HG03066 (cell line): ENCODE data around the gene CANT1.
"Not testable (repeated sequence)": the region's sequence is repeated elsewhere in the genome, so short reads cannot be mapped to it uniquely, and the experiment has no call there.

Experiments used
- ATAC-seq: cut with Tn5 transposase; IDR thresholded peaks from one replicate; pipeline ENCODE4 v1.9.1; 2021; ENCODE audit warnings: low read depth; ENCODE audit not compliant: unreplicated experiment

The CANT1 gene

DNA sequence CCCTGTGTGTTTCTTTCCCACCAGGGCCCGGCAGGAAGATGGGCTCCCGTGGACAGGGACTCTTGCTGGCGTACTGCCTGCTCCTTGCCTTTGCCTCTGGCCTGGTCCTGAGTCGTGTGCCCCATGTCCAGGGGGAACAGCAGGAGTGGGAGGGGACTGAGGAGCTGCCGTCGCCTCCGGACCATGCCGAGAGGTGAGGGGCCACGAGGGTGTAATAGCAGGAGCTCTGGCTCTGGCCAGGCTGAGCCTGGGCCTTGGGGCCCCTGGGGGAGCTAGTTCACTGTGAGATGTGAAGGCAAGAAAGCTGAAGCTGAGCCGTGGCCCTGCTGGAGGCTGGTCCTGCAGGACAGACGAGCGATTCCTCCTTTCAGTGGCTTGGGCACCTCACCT is 34.4 kb upstream of the CANT1 start:
- ATAC-seq = no peak

DNA sequence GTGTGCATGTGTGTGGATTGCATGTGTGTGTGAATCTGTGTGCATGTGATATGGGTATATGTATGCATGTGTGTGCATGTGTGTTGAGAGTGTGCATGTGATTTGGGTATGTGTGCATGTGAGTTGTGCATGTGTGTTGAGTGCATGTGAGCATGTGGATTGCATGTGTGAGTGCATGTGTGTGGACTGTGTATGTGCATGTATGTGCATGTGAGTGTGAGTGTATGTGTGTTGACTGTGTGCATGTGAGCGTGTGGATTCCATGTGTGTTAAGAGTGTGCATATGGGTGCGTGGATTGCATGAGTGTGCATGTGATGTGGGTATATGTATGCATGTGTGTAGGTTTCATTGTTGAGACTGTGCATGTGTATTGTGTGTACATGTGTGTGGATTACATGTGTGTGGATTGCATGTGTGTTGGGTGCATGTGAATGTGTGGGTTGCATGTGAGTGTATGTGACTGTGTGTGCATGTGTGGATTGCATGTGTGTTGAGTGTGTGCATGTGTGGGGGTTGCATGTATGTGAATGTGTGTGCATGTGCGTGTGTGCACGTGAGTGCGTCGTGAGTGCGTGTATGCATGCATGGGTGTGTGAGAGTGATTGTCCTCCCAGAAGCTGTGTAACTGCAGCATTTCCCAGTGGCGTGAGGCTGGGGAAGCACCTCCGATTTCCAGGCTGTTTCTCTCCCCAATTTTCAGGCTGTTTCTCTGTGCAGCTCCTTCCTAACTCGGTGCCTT is 33.8 kb upstream of the CANT1 start:
- no peak for ATAC-seq

DNA sequence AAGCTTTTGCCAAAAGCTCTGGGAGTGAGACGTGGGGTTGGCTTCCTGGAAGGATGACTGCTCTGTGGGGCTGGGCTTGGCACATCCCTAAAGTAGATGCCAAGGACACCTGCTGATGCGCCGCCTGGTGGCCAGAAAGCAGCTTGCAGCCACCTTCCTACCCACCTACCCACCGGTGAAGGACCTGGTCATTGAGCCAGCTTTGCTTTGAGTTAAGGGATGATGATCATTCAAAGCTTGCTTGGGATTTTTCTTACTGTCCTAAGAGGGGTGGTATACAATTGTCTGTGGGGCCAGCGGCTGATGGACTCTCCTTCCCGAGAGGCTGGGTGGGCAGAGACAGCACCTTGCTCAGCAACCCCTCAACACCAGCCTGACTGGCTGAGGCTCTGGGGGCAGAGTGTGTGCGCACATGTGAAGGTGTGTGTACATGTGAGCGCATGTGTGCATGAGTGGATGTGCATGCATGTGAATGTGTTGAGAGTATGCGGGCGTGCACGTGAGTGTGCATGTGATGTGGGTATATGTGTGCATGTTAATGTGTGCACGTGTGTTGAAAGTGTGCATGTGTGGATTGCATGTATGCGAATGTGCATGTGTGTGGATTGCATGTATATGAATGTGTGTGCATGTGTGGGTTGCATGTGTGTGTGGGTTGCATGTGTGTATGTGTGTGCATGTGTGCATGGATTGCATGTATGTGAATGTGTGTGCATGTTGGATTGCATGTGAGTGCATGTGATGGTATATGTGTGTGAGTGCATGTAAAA is 33.0 kb upstream of the CANT1 start:
- no peak for ATAC-seq

DNA sequence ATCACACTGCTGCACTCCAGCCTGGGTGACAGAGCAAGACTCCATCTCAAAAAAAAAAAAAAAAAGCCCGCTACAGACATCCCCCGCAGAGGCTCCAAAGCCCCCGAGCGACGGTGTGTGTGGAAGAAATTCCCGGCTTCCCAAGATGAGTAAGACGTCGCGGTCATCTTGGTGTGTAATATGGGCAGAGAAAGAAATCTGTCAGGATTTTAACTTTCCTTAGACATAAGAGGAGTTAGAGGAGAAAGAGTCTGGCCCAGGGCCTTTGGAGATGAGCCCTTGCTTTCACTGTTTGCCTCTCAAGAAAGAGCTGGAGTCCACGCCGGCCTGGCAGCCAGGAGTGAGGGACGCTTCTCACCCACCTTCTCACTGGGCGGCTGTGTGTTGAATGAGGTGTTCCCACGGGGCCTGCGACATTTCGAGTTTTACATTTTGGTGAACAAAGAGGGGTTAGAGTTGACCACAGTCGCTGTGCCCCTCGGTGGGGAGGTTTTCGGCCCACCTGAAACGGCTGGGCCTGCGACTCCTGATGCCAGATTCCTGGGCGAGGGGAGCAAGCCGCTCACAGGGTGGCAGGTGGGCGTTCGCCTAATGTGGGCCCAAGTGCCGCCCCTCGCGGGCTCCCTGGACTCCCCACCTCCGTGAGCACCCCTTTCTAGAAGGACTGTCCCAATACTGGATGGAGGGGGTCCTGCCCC is 32.3 kb upstream of the CANT1 start:
- ATAC-seq = no peak

DNA sequence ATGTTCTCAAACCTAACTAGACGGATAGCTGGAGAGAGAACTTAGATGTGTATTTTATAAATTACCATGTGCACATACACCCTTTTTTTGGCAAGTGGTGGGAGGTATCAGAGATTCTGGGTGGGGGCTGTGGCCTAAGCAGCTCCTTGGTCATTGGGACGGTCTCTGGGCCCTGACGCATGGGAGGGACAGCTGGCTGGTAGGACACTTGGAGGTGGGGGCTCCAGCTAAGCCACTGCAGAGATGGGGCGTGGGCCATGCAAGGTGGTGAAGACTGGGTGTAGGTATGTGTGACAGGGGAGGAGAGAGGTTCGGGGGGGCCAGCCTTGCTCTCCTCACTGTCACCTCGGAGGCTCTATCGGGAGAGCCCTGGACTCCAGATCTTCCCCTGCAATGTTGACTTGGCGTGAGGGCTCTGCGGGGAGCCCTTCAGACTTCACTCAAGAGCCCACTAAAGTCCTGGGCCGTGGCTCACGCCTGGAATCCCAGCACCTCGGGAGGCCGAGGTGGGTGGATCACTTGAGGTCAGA is 31.5 kb upstream of the CANT1 start:
- no peak for ATAC-seq

DNA sequence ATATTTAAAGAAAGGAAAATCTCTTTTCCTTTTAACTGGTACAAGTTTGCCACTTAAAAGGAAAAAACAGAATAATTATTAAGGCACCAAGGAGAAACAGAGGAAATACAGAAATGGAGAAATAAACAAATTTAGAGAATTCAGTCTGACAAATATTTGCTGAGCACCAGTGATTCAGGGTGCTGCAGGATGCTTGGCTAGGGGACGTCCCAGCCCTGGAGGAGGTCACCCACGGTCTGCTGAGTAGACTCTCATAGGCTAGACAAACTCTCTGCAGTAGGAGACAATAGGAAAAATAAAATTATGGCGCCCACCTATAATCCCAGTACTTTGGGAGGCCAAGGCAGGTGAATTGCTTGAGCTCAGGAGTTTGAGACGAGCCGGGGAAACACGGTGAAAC is 30.3 kb upstream of the CANT1 start:
- ATAC-seq = no peak

DNA sequence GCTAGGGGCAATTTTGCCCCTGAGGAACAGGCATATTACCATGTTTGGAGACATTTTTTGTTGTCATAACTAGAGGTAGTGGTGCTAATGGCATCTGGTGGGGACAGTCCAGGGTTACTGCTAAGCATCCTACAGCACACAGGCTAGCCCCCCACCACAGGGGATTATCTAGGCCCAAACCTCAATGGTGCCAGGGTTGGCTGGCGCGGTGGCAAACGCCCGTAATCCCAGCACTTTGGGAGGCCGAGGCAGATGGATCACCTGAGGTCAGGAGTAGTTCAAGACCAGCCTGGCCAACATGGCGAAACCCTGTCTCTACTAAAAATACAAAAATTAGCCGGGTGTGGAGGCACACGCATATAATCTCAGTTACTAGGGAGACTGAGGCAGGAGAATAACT is 29.6 kb upstream of the CANT1 start:
- no peak for ATAC-seq

DNA sequence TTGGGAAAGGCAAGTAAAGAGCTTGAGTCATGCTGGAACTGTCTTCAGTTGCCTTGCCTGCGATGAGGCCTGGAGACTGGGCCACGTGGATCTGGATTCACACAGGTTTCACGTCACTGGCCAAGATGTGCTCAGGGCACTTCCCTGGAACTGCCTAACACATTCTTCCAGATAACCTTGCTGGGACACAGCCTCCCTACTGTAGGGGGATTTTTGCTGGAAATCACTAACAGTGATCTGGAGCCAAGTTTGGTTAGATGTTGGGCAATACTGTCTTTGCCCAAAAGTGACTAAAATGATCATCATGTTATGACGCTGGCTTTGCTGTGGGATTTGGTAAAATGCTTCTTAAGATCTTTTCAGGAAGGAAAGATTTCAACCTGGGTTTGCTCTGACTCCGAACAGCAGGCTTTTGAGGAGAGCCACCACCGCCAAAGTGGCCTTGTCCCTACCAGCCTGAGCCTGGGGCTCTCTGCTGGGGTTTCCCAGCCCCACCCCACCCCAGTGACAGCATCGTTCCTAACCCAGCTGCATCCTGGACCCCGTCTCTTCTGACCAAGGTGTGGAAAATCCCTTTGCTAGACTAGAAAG is 29.1 kb upstream of the CANT1 start:
- no peak for ATAC-seq

DNA sequence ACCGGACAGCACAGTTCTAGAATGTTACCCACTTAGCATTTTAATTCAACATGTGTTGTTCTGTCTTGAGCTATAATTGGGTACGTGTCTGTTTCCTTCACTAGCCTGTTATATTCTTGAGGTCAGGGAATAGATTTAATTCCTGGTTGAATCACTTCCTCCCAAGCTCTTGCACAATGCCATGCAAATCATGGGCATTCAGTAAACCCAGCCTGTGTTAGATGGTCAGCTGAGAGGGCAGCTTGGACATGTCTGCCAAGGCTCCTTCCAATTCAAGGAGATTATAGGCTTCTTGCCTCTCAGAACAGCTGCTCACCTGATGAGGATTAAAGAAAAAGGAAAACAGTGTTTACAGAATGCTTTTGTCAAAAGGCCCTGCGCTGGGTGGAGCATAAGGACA is 27.0 kb upstream of the CANT1 start:
- ATAC-seq = no peak

DNA sequence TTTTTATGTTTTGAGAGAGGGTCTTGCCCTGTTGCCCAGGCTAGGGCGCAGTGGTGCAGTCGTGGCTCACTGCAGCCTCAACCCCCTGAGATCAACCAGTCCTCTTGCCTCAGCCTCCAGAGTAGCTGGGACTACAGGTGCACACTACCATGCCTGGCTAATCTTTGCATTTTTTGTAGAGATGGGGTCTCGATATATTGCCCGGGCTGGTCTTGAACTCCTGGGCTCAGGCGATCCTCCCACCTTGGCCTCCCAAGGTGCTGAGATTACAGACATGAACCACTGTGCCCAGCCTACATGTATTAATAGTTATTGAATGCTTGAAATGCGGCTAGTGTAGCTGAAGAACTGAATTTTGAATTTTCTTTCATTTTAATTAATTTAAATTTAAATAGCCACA is 26.6 kb upstream of the CANT1 start:
- no peak for ATAC-seq

DNA sequence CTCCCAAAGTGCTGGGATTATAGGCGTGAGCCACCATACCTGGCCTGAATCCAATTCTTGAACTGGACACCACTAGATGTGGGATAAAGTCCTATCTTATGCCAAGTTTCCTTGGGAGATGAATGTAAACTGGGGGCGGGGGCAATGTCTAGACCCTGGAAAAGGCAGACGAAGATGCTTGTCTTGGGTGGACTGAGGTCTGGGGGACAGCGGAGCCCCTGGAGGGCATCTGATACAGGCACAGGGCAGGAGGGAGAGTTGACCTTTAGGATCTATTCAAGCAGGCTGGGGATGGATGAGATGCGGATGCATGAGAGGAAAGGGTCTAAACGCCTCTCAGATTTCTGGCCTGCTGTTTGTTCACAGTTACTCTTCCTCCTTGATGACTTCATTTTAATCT is 26.1 kb upstream of the CANT1 start:
- ATAC-seq = no peak

DNA sequence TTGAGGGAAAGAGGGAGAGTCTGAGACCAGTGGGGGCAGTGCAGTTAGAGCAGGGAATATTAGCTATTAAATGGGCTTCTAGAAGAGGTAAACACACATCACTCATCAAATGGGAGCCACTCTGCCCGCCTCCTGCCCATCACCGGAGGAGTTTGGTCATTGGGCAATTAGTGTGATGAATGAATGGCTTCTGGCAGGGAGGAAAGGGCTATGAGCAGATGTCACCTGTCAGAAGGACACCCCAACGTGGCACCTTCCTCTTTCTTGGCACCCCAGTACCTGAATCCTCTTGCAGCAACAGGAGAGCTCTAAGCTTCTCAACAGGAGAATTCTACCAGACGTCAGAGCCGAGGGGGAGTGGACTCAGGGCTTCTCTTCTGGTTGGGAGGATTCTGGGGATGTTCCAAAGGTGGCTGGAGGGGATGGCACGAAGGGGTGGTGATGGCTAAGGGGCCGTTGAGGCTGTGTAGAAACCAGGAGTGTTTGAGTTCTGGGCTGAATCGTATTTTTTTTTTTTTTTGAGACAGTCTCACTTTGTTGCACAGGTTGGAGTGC is 25.4 kb upstream of the CANT1 start:
- no peak for ATAC-seq

DNA sequence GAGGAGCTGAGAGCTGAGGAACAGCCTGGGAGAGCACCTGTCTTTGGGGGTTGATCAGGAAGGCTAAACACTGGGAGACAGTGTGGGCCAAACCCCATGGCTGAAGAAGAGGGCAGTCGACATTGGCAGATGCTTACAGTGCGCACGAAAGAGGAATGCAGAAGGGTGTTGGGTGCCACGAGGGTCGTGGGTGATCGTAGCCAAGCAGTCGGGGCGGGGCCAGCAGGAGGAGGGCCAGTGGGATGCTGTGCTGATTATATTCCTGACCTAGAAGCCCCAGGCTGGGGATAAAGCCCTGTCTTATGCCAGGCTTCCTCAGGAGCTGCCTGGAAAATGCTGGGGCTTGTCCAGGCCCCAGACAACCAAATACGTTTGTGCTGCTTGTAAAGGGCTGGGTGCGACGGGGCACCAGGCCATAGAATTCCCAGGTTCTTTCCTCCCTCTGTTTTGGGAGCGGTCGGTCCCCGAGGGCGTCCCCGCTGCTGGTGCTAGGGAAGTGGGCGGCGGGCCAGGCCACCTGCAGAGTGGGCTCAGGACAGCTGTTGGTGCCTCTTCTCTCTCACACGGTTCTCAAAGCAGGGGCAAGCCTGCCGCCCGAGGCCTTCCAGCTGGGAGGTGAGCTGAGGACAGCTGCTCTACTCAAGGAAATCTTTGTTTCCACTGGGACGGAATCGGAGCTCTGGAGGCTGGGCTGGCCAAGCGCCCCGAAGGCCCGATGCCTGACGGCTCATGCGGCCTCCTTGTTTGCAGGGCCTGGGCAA is 24.4 kb upstream of the CANT1 start:
- ATAC-seq = no peak

DNA sequence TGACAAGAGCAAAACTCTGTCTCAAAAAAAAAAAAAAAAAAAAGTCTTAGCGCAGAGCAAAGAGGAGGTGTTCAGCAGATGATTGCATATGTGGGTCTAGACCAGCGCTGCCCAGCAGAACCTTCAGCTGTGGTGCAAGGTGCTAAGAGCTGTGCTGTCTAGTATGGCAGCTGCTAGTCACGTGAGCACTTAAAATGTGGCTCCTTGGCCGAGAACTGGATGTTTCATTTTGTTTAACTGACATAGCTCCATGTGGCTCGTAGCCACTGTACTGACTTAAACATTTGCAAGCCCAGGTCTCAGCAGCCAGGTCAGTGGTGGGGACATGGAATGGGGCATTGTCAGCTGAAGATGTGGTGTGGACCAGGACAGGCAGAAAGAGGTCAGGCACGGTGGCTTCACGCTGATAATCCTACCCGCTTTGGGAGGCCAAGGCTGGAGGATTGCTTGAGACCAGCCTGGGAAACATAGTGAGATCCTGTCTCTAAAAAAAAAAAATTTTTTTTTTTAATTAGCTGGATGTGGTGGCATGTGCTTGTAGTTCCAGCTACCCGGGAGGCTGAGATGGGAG is 23.6 kb upstream of the CANT1 start:
- no peak for ATAC-seq

DNA sequence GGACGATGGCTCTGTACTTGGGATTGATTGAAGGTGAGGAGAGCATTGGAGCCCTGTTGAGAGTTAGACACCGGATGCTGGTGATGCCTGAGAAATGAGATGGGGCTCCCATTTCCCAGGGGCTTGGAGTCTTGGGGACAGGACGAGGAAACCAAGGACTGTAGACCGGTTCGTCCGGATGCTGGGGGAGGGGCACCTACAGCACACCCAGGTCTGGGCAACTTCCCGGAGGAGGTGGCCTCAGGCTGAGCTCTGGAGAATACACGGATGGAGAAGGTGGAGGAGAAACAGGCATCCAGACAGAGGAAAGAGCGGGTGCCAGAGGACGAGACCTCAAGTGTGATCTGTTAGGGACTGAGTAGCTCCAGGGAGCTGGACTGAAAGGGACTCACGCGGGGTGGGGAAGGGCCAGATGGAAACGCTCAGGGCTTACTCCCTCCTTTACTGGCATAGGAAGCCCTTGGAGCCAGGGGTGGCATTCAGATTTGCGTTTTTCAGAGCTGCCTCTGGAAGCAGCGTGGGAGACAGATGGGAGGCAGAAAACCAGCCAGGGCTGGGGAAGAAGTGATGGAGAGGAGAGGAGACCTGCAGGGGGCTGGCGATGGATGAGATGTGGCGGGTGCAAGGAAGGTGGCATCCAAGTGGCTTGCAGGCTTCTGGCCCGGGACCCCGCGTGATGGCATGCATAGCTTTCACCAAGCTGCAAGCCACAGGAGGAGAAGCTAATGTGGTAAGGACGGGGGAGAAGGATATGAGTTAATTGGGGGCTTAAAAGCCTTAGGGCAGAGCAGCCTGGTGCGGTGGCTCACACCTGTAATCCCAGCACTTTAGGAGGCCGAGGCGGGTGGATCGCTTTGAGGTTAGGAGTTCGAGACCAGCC is 22.7 kb upstream of the CANT1 start:
- no peak for ATAC-seq

DNA sequence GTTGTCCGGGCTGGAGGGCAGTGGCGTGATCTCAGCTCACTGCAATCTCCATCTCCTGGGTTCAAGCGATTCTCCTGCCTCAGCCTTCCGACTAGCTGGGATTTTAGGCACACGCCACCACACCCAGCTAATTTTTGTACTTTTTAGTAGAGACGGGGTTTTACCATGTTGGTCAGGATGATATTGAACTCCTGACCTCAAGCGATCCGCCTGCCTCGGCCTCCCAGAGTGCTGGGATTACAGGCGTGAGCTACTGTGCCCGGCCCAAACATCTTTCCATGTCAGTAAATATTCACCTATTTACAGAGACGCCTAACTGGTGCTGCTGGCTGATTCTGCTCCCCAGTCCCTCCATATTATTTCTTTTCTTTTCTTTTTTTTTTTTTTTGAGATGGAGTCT is 21.1 kb upstream of the CANT1 start:
- not testable (repeated sequence) for ATAC-seq

DNA sequence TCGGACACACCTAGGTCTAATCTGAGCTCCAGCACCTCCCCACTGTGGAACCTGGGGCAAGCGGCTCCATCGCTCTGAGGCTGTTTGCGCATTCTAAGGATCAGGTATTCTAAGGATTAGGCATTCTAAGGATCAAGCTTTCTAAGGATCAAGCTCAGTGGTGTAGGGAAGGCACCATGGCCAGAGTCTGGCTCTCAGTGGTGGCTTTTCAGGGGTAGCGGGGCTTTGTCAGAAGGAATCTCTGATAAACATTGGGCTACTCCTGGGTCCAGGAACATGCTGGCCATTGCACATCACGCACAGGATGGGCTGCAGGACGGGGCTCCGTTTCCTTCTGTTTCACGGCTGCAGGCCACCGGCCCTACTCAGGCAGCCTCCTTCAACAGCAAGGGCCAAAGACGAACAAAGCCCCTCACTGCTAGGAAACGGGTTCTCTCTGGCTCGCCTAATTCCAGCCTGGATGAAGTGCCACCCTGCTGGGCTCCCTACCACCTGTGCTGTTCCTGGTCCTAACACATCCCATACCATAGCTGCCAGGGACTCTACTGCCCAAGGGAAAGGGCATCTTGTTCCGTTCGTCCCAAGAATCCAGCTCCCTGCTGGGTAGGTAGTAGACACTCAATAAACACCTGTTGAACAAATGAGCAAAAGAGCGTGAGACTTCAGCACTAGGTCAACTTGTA is 19.9 kb upstream of the CANT1 start:
- no peak for ATAC-seq
